ENCODE results near the gene FBLN5.

- no peak for TF ChIP-seq CTCF (IDR thresholded peaks at IDR 0.05)
- TF ChIP-seq POLR2AphosphoS5 (IDR thresholded peaks at IDR 0.05), result no peak
Measured at GRCh38 chr14:91902336-91902735, 45.2 kb downstream of the FBLN5 start.
